GM19193 (cell line): ENCODE data around the gene PCNX1.

Experiments used
- POLR2A ChIP-seq: IDR thresholded peaks from 4 replicates; pipeline ENCODE4 v1.6.1; 2011; ENCODE audit not compliant: insufficient read depth, insufficient read length; ENCODE audit errors: extremely low read depth

PCNX1 gene

DNA sequence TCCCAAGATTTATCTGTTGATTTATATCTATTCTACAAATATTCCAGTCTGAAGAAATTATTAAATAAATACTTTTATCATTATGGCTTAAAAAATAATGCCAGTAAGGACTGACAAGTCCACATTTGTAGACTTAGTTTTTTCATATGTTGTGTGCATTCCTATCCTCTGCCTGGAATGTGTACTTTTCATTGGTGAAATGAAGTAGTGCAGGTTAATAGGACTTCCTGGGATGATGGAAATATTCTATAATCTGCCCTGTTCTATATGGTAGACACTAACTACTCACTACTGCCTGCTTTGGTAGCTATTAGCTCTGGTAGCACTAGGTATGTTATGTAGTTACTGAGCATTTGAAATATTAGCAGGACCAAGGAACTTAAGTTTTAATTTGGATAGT lies 86.7 kb downstream of the PCNX1 start:
- TF ChIP-seq POLR2A, result no peak

DNA sequence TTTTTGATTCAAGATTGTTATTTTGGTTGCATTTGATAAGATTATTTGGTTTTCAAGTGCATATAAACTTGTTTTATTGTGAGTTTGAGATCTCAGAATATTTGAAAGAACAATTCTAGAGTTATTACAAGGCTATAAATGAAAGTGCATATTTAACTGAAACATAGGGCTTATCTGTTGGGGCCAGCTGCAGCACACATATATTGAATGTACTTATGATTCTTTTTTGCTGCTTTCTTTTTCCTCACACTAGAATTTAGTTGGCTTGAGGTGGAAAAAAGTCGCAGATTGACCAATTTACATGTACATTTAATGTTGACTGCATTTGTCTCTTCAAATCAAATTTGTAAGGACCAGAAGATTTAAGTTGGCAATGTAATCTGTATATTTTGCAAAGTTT lies 88.0 kb downstream of the PCNX1 start:
- no peak for TF ChIP-seq POLR2A

DNA sequence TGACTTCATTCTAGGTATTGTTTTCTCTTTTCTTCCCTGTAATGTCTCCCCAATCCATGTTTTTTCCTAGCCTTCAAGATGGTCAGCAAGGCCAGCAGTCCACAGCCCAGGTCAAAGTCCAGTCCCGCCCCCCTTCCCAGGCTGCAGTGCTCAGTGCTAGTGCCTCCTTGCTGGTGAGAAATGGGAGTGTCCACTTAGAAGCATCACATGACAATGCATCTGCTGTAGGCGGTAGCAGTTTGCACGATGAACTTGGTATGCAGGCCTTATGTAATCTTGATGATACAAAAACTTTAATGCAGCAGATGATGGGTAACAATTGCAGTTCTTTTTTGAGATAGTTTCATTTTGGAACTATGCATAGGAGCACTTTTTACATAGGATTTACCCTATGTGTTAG lies 88.4 kb downstream of the PCNX1 start:
- no peak for TF ChIP-seq POLR2A

DNA sequence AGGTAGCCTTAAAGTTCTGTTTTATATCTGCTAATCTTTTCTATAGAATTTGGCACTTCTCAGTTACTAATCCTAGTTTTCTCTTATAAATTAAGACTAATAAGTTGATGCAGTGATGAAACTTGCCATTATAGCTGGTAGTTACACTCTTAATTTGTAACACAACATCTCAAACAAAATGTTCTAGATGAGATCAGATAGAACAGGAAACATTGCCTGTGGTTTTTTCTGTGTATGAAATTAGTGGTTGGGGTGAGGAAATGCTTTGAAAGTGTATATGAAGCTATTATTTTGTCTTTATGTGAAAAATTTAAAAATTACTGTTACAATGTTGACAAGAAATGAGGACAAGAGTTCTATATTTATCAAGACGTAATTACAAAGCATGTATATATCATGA lies 91.9 kb downstream of the PCNX1 start:
- no peak for TF ChIP-seq POLR2A

DNA sequence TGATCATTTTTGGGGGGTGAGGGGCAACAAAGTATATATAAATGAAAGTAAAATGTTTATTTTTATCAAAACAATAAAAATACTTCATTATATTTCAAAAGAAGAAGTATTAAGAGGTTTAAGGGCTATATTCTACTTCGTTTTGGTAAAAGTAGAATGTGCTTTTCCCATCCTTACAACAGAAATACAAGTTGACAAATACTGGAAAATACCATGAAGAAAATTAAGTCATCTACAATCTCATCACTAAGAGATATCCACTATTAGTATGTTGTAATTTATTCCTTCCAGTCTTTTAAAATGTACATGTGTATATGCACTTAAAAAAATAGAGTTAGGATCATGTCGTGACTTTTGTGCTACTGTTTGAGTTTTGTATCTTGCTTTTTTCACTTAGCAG lies 92.8 kb downstream of the PCNX1 start:
- no peak for TF ChIP-seq POLR2A

DNA sequence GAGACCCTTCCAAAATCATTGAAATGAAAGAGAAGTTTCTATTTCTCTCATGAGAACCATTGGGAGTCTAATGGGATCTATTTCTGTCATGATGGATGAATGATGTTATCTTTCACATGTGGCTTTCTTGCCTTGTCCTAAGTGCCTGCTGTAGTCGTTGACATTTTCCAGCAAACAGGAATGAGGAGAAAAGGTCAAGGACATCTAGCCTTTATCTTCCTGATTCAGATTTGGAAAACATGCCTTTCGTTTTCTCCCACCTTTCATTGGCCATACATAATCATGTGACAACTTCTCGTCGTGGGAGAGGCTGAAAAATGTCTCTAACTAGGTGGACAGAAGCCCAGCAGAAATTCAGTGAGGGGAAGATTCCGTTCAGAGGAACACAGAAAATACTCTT lies 94.5 kb downstream of the PCNX1 start:
- no peak for TF ChIP-seq POLR2A

DNA sequence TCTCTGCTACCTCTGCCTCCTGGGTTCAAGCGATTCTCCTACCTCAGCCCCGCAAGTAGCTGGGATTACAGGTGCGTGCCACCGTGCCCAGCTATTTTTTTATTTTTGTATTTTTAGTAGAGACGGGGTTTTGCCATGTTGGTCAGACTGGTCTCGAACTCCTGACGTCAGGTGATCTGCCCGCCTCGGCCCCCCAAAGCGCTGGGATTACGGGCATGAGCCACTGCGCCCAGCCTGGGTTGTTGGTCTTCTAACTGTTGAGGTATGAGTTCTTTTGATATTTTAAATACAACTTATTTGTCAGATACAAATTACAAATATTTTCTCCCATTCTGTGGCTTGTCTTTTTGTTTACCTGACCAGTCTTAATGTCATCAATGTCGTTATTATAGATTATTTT lies 95.9 kb downstream of the PCNX1 start:
- TF ChIP-seq POLR2A, result no peak

DNA sequence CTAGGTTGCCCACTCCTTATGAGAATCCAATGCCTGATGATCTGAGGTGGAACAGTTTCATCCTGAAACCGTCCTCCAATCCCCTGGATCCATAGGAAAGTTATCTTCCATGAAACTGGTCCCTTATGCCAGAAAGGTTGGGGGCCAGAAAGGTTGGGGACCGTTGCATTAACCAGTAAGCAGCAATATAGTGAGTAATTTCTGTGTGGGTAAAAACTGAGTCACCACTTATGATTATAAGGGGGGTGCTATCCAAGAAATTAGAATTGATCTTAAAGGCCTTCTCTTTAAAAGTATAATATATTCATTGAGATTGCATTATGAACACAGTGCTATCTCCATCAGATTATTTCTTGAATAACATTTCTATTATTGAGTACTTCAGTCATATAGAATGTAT lies 97.2 kb downstream of the PCNX1 start:
- TF ChIP-seq POLR2A, result no peak

DNA sequence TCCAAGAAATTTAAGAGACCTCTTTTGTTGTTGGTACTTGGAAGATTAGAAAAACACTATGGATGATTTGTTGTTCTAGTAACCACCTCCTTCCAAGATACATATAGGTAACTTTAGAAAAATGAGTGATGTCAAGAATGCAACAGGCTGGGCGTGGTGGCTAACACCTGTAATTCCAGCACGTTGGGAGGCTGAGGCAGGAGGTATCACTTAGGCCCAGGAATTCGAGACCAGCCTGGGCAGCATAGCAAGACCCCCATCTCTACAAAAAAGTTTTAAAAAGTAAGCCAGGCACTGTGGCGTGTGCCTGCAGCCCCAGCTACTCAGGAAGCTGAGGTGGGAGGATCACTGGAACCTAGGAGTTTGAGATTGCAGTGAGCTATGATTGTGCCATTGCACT lies 97.8 kb downstream of the PCNX1 start:
- no peak for TF ChIP-seq POLR2A

DNA sequence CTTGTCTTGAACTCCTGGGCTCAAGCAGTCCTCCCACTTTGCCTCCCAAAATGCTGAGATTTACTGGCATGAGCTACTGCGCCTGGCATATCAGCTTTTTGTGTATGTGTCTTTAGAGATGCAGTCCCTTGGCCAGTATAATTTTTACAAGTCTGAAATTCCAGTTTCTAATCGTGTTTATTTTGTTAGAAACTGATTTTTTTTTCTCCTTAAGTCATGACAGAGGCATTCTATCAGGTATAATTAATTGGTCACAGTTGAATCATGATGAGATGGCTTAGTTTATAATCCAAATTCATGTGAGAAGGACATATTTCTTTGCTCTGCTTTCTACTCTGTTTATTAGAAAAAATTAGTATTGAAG lies 98.9 kb downstream of the PCNX1 start:
- TF ChIP-seq POLR2A, result no peak

DNA sequence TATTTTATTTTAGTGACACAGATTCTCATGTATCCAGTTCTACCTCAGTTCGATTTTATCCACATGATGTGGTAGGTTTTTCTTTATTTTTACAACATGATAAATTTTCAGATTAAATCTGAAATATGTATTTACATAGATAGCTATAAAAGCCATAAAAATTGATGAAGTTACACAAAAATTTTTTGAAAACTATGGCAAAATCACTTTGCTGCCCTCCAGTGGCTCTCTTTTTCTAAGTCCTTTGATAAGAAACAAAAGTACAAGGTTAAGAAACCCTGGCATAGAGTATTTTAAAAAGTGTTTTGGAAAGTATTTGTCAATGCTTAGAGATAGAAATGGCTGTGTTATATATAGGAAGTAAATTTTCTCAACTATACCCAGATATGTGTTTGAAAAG lies 104.2 kb downstream of the PCNX1 start:
- no peak for TF ChIP-seq POLR2A

DNA sequence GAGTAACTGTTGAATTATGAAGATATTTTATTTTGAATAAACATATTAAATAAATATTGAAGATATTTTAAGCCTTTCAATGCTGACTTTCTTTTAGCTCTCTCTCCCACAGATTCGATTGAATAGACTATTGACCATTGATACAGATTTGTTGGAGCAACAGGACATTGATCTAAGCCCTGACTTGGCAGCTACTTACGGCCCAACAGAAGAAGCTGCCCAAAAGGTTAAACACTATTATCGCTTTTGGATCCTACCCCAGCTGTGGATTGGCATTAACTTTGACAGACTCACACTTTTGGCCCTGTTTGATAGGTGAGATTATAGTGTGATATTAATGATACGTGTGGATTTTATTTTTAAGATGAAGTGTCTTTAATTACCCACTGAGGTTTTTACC lies 105.6 kb downstream of the PCNX1 start:
- TF ChIP-seq POLR2A, result no peak

DNA sequence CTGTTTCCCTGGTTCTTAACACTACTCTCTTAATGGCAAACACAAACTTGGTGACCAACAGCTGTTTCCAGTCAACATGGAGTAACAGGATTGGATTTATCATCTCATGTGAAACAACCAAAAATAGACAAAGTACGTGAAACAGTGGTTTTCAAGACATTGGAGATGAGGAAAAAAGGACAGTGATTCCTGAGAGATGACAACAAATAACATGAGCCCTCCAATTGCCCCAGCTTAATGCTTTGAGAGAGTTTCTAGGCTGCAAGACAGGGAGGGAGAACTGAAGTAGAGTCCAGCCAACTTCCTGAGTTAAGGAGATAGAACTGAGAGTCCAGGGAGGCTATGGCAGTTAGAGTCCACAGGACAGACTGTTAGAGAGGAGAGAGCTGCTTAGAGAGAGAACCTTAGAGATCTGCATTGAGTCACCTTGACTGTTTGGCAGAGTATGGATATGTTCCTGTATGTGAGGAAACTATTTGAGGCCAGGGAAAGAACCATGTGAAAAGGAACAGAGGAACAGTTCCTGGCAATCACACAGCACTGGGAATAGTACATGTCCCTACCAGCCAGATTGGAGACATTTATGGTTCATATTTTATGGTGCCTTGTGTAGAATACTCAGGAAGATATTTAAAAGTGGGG lies 106.4 kb downstream of the PCNX1 start:
- no peak for TF ChIP-seq POLR2A

DNA sequence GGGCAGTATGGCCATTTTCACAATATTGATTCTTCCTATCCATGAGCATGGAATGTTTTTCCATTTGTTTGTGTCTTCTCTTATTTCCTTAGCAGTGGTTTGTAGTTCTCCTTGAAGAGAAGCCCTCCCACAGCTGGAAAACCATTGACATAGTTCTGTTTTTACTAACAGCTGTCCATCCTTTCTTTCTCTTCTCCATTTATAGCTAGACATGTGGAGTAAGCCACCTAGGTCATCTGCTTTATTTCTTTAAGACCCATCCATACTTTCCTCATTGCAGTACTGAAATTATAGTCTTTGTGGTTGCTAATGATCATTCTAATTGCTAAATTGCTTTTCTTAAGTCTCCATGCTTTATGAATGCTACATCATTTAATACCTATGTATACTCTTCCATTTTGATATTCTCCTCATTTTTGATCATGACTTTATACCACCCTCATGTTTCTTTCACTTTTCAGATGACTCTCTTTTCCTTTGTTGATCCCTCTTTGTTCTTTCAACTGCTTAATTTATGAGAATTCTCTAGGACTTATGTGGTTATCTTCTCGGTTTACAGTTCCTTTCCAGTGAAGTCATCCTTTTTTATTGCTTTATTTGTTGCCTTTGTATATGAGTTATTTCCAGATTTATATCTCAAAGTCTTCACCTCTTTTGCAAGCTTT lies 114.2 kb downstream of the PCNX1 start:
- TF ChIP-seq POLR2A, result no peak

DNA sequence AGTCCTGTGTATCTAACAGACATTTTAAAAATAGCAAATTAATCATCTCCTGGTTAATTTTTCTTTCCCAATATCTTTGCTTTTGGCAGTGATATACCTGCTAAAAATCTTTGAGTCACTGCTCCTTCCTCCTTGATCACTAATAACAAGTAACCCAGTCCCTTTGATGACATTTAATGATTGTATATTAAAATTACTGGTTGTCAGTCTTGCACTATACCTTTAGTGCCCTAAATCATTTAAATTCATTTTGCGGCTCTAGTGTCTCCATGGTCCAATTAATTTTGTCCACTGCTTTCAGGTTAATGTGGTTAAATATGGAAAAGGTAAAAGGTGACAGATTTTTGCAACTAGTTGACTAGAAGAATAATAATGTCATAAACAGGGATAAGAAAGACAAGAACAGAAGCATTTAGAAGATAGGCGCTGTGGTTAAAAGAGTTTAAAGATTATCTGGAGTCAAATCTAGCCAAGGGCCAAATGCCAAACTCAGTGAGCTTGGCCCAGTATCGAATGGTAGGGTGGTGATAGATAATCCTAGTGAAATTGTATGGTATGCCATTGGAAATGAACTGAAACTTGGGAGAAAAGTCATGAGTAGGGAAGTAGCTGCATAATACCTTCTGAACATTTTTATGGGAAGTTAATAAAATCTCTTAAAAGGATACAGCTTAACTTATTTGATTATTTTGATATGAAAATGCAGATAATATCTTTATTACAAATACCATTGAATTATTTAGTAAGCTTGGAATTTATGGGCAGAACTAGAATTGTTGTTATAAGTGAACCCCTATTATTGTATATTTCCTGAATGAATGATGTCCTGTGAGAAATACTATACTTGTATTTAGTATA lies 115.0 kb downstream of the PCNX1 start:
- no peak for TF ChIP-seq POLR2A

DNA sequence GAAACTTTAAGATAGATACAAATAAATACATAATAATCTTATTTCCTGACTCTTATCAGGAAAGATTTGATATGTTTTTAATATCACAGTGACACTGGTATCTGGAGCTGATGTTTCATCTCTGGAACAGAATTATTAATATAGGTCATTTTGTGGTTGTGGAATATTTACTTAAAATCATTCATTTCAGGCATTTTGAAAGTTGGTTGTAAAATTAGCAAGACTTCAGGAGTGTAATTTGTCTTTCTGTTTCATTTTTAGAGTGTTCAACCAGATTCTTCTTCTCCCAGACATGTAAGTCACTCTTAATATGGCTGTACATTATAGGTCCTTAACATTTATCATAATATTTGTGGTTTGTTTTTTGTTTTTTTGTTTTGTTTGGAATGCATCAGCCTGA lies 115.7 kb downstream of the PCNX1 start:
- TF ChIP-seq POLR2A, result no peak
